NB4 (cell line): Measurements from ENCODE around the gene CLTRN.
A peak's percentile ranks its signal among the peaks of the same experiment; 100 is the strongest.

Experiments used
- DNase-seq: peaks from one replicate; pipeline ENCODE4 v3.0.0; 2010; ENCODE audit warnings: low read depth
- H3K4me3 ChIP-seq: one replicate; pipeline ENCODE4 v1.5.1; 2011; ENCODE audit warnings: mild to moderate bottlenecking, low read depth, low read length, moderate library complexity
- CTCF ChIP-seq: IDR thresholded peaks from one replicate; pipeline ENCODE4 v1.5.1; 2012; ENCODE audit warnings: low read depth, low read length
- MYC ChIP-seq: IDR thresholded peaks from 2 replicates; pipeline ENCODE4 v1.6.1; 2011; ENCODE audit warnings: low read depth, low read length
- POLR2A ChIP-seq: IDR thresholded peaks from 2 replicates; pipeline ENCODE4 v1.6.1; 2011; ENCODE audit warnings: mild to moderate bottlenecking; ENCODE audit not compliant: insufficient read length; ENCODE audit errors: extremely low read depth
- TF ChIP-seq, protein P1 (sequence below): IDR thresholded peaks from 2 replicates; pipeline ENCODE4 v1.6.1; 2011; ENCODE audit warnings: low read depth, low read length

Gene CLTRN

DNA sequence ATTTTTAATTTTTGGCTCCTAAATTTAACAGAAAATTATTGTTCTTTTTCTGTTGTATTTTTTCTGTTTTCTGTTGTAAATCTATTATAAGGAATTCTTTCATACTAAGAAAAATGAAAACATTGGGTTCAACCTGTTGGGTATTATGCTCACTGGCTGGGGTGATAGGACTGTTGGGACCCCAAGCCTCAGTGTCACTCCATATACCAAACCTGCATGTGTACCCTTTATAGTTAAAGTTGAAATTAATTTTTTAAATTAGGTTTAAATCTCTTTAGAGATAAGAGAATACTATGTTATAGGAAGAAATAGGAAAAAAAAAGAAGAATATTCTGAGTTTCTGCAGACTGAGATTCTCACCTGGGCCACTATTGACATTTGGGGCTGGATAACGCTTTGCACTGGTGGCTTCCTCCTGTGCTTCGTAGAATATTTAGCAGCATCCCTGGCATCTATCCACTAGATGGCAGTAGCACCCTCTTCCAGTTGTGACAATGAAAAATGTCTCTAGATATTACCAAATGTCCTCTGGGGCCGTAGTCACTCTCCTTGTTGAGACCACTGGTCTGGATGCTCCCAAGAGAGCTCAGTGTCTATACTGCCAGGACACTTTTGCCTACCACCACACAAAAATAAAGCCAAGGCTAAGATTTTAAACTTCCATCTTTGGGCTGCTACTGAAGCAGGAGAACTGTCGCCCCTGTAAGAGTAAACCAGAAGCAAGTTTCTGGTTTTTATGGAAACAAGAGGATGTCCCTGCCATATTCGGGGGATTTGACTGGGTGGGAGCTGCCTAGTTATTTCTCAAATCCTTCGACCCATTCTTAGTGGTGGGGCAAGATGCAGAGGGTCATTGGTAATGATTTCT lies 22.4 kb upstream of the CLTRN start:
- peak; percentile 66 for DNase-seq
- H3K4me3 ChIP-seq, result no peak overlapping the region
- no peak for TF ChIP-seq MYC
- TF ChIP-seq CTCF, result peak; percentile 67
- TF ChIP-seq, protein P1, sequence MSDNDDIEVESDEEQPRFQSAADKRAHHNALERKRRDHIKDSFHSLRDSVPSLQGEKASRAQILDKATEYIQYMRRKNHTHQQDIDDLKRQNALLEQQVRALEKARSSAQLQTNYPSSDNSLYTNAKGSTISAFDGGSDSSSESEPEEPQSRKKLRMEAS, result no peak

DNA sequence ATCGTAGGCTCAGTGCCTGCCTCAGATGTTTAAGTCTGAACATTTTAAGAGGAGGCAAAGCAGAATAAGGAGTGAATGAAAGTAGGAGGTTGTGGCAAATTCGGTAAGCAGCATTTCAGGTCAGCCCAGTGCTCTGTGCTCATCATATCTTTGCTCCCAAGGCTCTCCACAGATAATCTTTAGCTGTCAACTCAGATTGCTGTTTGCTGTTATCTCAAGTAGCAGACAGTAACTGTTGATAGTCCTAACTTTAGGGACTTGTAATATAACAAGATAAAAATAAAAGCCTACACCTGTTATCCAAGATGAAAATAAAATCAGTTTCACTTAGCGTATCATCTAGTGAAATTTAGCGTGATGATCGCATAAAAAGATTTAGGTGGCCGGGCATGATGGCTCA lies 18.6 kb upstream of the CLTRN start:
- no peak for DNase-seq
- H3K4me3 ChIP-seq, result no peak overlapping the region
- TF ChIP-seq CTCF, result no peak
- no peak for TF ChIP-seq MYC
- TF ChIP-seq, protein P1, result no peak
- TF ChIP-seq POLR2A, result no peak

GRCh38 chrX:15681433-15681832 lies 16.8 kb upstream of the CLTRN start:
- TF ChIP-seq MYC (no peak), CTCF (no peak), POLR2A (no peak)
- TF ChIP-seq, protein P1, result no peak

GRCh38 chrX:15680401-15680800 lies 15.8 kb upstream of the CLTRN start:
- no peak for TF ChIP-seq CTCF
- TF ChIP-seq POLR2A, result no peak
- TF ChIP-seq, protein P1, result no peak
- no peak for TF ChIP-seq MYC
- DNase-seq, result peak; percentile 11
- H3K4me3 ChIP-seq, result no peak overlapping the region

More at GRCh38 chrX:15681433-15681832, 16.8 kb upstream of the CLTRN start:
- DNase-seq, result no peak
- no peak overlapping the region for H3K4me3 ChIP-seq

GRCh38 chrX:15679246-15679645 lies 14.6 kb upstream of the CLTRN start:
- H3K4me3 ChIP-seq, result no peak overlapping the region
- no peak for TF ChIP-seq POLR2A
- TF ChIP-seq CTCF, result no peak
- TF ChIP-seq, protein P1, result no peak
- TF ChIP-seq MYC, result no peak
- no peak for DNase-seq
